ENCODE measurements around the gene GPHB5. TPM values are rescaled to one million over a fixed set of nuclear protein-coding genes. Genes with fewer than 3 reads are reported as not detected.

The GPHB5 gene
- total RNA-seq, 1 experiment from 2014 or later: not detected

DNA sequence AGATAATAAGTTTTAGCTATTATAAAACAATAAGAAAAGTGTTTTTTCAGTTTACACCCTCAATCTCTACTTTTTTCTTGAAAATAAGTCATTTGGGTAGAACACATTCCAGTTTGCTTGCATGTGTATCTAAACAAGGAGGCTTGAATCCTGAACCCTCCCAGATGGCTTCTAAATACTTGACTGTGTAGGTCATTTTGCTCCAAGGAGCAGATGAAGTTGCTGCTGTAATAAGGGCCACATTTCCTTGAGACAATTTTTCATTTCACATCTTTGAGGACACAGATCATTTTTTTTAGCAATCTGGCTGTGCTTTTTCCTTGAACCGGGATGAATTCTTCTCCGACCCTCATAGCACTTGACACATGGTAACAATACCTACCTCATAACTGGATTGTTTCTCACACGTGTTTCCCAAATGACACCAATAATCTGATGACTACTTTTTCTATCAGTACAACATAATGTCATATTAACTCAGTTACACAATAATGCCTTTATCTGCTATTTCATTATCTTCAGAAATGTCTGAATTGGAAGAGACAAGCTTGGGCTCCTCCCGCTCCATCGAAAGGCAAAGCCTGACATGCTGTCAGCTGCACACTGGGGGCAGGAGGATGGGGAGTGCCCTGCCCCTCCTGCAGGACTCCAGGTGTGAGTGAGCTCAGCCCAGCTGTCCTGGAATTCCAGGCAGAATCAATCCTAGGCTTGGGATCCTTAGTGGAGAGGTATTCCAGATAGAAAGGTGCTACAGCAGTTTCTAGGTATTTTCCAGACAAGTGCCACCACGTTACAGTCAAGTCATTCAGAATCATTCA lies 30.9 kb downstream of the GPHB5 start:
- DNase-seq (ENCODE audit: low read depth, low spot score) (no peak), ATAC-seq (no peak)
- Histone ChIP-seq H3K4me1 (ENCODE audit: control insufficient read depth, insufficient read depth, low read length) (no peaks in the 10 kb centered on the region), H3K27ac (ENCODE audit: low read length) (no peak overlapping the region), H3K9me3 (ENCODE audit: control insufficient read depth, insufficient read depth, low read depth, low read length) (no peaks in the 10 kb centered on the region), H3K27me3 (ENCODE audit: control insufficient read depth, insufficient read depth, low read length) (no peaks in the 10 kb centered on the region; the same call in 1 of the 2 replicates), H3K4me3 (ENCODE audit: low read depth in 2 of 2, low read length in 2 of 2) (no peak overlapping the region), H3K36me3 (ENCODE audit: control insufficient read depth, insufficient read depth, low read length) (no peaks in the 10 kb centered on the region)
- ChIA-PET CTCF (interaction anchor here (0.6 kb wide), 1 partner anchor 10 kb away, joined by 6 read pairs; no protein-coding TSS in a partner anchor), POLR2A (no interaction called here)
- no peak for TF ChIP-seq POLR2AphosphoS5 (IDR thresholded peaks at IDR 0.05; ENCODE audit: low read depth, low read length)
- TF ChIP-seq, protein P1, sequence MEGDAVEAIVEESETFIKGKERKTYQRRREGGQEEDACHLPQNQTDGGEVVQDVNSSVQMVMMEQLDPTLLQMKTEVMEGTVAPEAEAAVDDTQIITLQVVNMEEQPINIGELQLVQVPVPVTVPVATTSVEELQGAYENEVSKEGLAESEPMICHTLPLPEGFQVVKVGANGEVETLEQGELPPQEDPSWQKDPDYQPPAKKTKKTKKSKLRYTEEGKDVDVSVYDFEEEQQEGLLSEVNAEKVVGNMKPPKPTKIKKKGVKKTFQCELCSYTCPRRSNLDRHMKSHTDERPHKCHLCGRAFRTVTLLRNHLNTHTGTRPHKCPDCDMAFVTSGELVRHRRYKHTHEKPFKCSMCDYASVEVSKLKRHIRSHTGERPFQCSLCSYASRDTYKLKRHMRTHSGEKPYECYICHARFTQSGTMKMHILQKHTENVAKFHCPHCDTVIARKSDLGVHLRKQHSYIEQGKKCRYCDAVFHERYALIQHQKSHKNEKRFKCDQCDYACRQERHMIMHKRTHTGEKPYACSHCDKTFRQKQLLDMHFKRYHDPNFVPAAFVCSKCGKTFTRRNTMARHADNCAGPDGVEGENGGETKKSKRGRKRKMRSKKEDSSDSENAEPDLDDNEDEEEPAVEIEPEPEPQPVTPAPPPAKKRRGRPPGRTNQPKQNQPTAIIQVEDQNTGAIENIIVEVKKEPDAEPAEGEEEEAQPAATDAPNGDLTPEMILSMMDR (IDR thresholded peaks at IDR 0.05): no peak
- no peak for TF ChIP-seq TCF7L2 (IDR thresholded peaks at IDR 0.05; ENCODE audit: low read depth, low read length)
- TF ChIP-seq SIN3A (IDR thresholded peaks at IDR 0.05; ENCODE audit: borderline replicate concordance, insufficient read depth, low read depth, low read length): no peak
- TF ChIP-seq, protein P2, sequence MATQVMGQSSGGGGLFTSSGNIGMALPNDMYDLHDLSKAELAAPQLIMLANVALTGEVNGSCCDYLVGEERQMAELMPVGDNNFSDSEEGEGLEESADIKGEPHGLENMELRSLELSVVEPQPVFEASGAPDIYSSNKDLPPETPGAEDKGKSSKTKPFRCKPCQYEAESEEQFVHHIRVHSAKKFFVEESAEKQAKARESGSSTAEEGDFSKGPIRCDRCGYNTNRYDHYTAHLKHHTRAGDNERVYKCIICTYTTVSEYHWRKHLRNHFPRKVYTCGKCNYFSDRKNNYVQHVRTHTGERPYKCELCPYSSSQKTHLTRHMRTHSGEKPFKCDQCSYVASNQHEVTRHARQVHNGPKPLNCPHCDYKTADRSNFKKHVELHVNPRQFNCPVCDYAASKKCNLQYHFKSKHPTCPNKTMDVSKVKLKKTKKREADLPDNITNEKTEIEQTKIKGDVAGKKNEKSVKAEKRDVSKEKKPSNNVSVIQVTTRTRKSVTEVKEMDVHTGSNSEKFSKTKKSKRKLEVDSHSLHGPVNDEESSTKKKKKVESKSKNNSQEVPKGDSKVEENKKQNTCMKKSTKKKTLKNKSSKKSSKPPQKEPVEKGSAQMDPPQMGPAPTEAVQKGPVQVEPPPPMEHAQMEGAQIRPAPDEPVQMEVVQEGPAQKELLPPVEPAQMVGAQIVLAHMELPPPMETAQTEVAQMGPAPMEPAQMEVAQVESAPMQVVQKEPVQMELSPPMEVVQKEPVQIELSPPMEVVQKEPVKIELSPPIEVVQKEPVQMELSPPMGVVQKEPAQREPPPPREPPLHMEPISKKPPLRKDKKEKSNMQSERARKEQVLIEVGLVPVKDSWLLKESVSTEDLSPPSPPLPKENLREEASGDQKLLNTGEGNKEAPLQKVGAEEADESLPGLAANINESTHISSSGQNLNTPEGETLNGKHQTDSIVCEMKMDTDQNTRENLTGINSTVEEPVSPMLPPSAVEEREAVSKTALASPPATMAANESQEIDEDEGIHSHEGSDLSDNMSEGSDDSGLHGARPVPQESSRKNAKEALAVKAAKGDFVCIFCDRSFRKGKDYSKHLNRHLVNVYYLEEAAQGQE (IDR thresholded peaks at IDR 0.05; ENCODE audit: insufficient read depth in 1 of 2, low read depth in 2 of 2, low read length in 1 of 2): no peak
- intact Hi-C loops (cut with micrococcal nuclease; ENCODE audit: unreplicated experiment): no loop called here
- in situ Hi-C loops (cut with HindIII; ENCODE audit: low pct_unique_long_range_greater_than_20kb, low sequenced_read_pairs): no loop called here
- BruUV-seq (replicated peaks): no TSS peak

DNA sequence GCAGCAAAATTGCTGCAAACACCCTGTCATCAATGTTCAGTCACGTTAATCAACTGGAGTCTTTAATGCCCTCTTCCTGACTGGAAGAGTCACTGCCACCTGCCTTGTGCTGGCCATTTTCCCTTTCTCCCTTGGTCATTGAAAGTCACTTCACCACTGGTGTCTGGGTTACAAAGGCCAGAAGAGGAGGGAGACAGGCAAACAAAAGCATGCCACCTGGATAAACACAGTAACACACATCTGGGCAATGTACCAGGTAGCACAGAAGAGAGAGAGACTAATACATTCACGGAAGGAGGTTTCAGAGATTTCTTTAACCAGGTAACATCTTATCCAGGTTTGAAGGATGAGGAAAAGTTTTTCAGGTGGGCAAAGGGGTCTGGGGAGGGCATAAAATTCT lies 32.7 kb downstream of the GPHB5 start:
- TF ChIP-seq SIN3A (IDR thresholded peaks at IDR 0.05; ENCODE audit: borderline replicate concordance, insufficient read depth, low read depth, low read length): no peak
- TF ChIP-seq TCF7L2 (IDR thresholded peaks at IDR 0.05; ENCODE audit: low read depth, low read length): no peak
- TF ChIP-seq, protein P1 (IDR thresholded peaks at IDR 0.05): no peak
- TF ChIP-seq, protein P2 (IDR thresholded peaks at IDR 0.05; ENCODE audit: insufficient read depth in 1 of 2, low read depth in 2 of 2, low read length in 1 of 2): no peak
- no peak for TF ChIP-seq POLR2AphosphoS5 (IDR thresholded peaks at IDR 0.05; ENCODE audit: low read depth, low read length)
- Histone ChIP-seq H3K9me3 (ENCODE audit: control insufficient read depth, insufficient read depth, low read depth, low read length) (no peaks in the 10 kb centered on the region), H3K27me3 (ENCODE audit: control insufficient read depth, insufficient read depth, low read length) (no peaks in the 10 kb centered on the region; the same call in 1 of the 2 replicates), H3K36me3 (ENCODE audit: control insufficient read depth, insufficient read depth, low read length) (no peaks in the 10 kb centered on the region), H3K27ac (ENCODE audit: low read length) (no peak overlapping the region), H3K4me3 (ENCODE audit: low read depth in 2 of 2, low read length in 2 of 2) (no peak overlapping the region), H3K4me1 (ENCODE audit: control insufficient read depth, insufficient read depth, low read length) (no peaks in the 10 kb centered on the region)
- BruUV-seq (replicated peaks): no TSS peak
- ATAC-seq: no peak
- intact Hi-C loops (cut with micrococcal nuclease; ENCODE audit: unreplicated experiment): no loop called here
- ChIA-PET POLR2A (no interaction called here), CTCF (no interaction called here)
- DNase-seq (ENCODE audit: low read depth, low spot score): no peak
- in situ Hi-C loops (cut with HindIII; ENCODE audit: low pct_unique_long_range_greater_than_20kb, low sequenced_read_pairs): no loop called here

Data from Panc1 (cell line).